ENCODE results near the gene DAGLA. TPM values are rescaled to one million over a fixed set of nuclear protein-coding genes. Genes with fewer than 3 reads are reported as not detected.

DAGLA gene
- total and polyA plus RNA-seq, 2 of the 13 experiments (the other 11 are each of a cell fraction or from before 2014, with no cell fraction given), result 2.6 to 3.9 TPM

GRCh38 chr11:61783717-61784505, 103.7 kb downstream of the DAGLA start:
- no TSS peak for BruUV-seq (replicated peaks)
- intact Hi-C loops (cut with micrococcal nuclease; ENCODE audit: unreplicated experiment) (no loop called here), in situ Hi-C loops (cut with HindIII; ENCODE audit: extremely low pct_ligation_motif_present, low pct_unique_long_range_greater_than_20kb) (loop anchor here (5.0 kb wide), 1 partner anchor 37 kb away; no protein-coding TSS in a partner anchor)
- no peak overlapping the region for H3K27ac ChIP-seq (ENCODE audit: extremely low read length, insufficient read depth, low read length)
- peaks cover 26 to 82% of the 10 kb centered on the region in 2 experiments; a peak in 4 of 5 replicates for H3K36me3 ChIP-seq (replicated peaks in 1 of 2; ENCODE audit: control insufficient read depth in 1 of 2, insufficient read depth in 2 of 2, low read length in 2 of 2)
- FAIRE-seq, result no peak
- ATAC-seq, result no peak
- H2AFZ ChIP-seq (ENCODE audit: low read length), result no peak overlapping the region
- H3K27me3 ChIP-seq (ENCODE audit: control insufficient read depth in 1 of 2, insufficient read depth in 2 of 2, low read length in 2 of 2), result no peaks in the 10 kb centered on the region
- no peaks in the 10 kb centered on the region for H3K79me2 ChIP-seq (ENCODE audit: insufficient read depth, low read length)
- H3K9me3 ChIP-seq (ENCODE audit: low read length), result no peaks in the 10 kb centered on the region
- peaks cover 5% of the 10 kb centered on the region; the same call in 1 of the 2 replicates for H3K4me1 ChIP-seq (ENCODE audit: insufficient read depth, low read length)
- WGBS (ENCODE audit: low lambda C conversion rate), result 93% methylated on average over 9 of the region's 13 CpGs
- H3K9ac ChIP-seq (ENCODE audit: insufficient read depth, low read depth, low read length), result no peak overlapping the region
- H3K4me2 ChIP-seq (ENCODE audit: low read depth, low read length), result no peak overlapping the region
- POLR2A ChIA-PET, result interaction anchor here (1.2 to 1.8 kb wide), 4 partner anchors 14 to 324 kb away, joined by 3 to 5 read pairs (median 4); no protein-coding TSS in a partner anchor
- CTCF ChIA-PET (ENCODE audit: low intra/inter-chr PET ratio, low total read pairs), result no interaction called here
- H4K20me1 ChIP-seq (ENCODE audit: insufficient read depth, low read length), result no peaks in the 10 kb centered on the region
- DNase-seq (ENCODE audit: low spot score), result no peak
- no peak overlapping the region for H3K4me3 ChIP-seq (replicated peaks in 1 of 3; ENCODE audit: insufficient read depth in 1 of 3, low read depth in 2 of 3, low read length in 3 of 3)
- no peak for TF ChIP-seq ZNF232 (CRISPR knock-in tag; IDR thresholded peaks at IDR 0.05; ENCODE audit: borderline replicate concordance)
- TF ChIP-seq SMAD9 (CRISPR knock-in tag; IDR thresholded peaks at IDR 0.05), result no peak
- TF ChIP-seq GLI4 (CRISPR knock-in tag; IDR thresholded peaks at IDR 0.05; ENCODE audit: borderline replicate concordance), result no peak
- TF ChIP-seq TRIM22 (IDR thresholded peaks at IDR 0.05), result no peak
- TF ChIP-seq ONECUT2 (CRISPR knock-in tag; IDR thresholded peaks at IDR 0.05), result no peak
- no peak for TF ChIP-seq ZNF292 (CRISPR knock-in tag; IDR thresholded peaks at IDR 0.05; ENCODE audit: borderline replicate concordance, low read depth)
- no peak for TF ChIP-seq TOE1 (CRISPR knock-in tag; IDR thresholded peaks at IDR 0.05)
- TF ChIP-seq ZNF646 (CRISPR knock-in tag; IDR thresholded peaks at IDR 0.05), result no peak
- no peak for TF ChIP-seq SYNCRIP (IDR thresholded peaks at IDR 0.05; ENCODE audit: insufficient read depth, low read depth, low read length)
- no peak for TF ChIP-seq NFE2L2 (IDR thresholded peaks at IDR 0.05; ENCODE audit: low read length)
- no peak for TF ChIP-seq HDAC6 (IDR thresholded peaks at IDR 0.05; ENCODE audit: low read depth, low read length)
- TF ChIP-seq ZC3H13 (CRISPR knock-in tag; IDR thresholded peaks at IDR 0.05), result no peak
- TF ChIP-seq FOXK1 (CRISPR knock-in tag; IDR thresholded peaks at IDR 0.05; ENCODE audit: borderline replicate concordance, low read depth), result no peak
- TF ChIP-seq ZNF432 (CRISPR knock-in tag; IDR thresholded peaks at IDR 0.05; ENCODE audit: borderline replicate concordance), result no peak
- no peak for TF ChIP-seq SMAD3 (CRISPR knock-in tag; IDR thresholded peaks at IDR 0.05)
- no peak for TF ChIP-seq SRSF4 (IDR thresholded peaks at IDR 0.05; ENCODE audit: low read depth, low read length, poor library complexity, severe bottlenecking)
